A549 (cell line): ENCODE measurements around the gene CDH26.

Experiments used
- BCL3 ChIP-seq: fragments of >200 bp; sonication (Bioruptor Twin); formaldehyde crosslinking; IDR thresholded peaks from 3 replicates; pipeline ENCODE4 v1.6.1; 2016
- BHLHE40 ChIP-seq: IDR thresholded peaks from 2 replicates; pipeline ENCODE4 v1.6.1; 2012; ENCODE audit warnings: low read depth, low read length, inconsistent platforms
- CBX8 ChIP-seq: fragments of 200-600 bp; sonication (generic); IDR thresholded peaks from 2 replicates; pipeline ENCODE4 v1.6.1; 2016
- CEBPB ChIP-seq, 2 experiments: fragments of >200 bp in 1 of 2; sonication (Bioruptor Twin) in 1 of 2; formaldehyde crosslinking in 1 of 2; IDR thresholded peaks; 2 replicates each; pipeline ENCODE4 v1.6.1; 2012 to 2016
- CHD2 ChIP-seq: fragments of 150-350 bp; IDR thresholded peaks from 2 replicates; pipeline ENCODE4 v1.6.1; 2014; ENCODE audit warnings: low read length; ENCODE audit not compliant: partially characterized antibody
- CTCF ChIP-seq: fragments of >200 bp; sonication (Bioruptor Twin); formaldehyde crosslinking; IDR thresholded peaks from 3 replicates; pipeline ENCODE4 v1.5.1; 2016
- POLR2A ChIP-seq: IDR thresholded peaks from 2 replicates; pipeline ENCODE4 v1.6.1; 2012; ENCODE audit warnings: mild to moderate bottlenecking, low read length
- RCOR1 ChIP-seq: fragments of 150-350 bp; IDR thresholded peaks from 2 replicates; pipeline ENCODE4 v1.6.1; 2014; ENCODE audit warnings: antibody characterized with exemption, low read length, low read depth
- REST ChIP-seq: fragments of 200-600 bp; sonication (generic); IDR thresholded peaks from 2 replicates; pipeline ENCODE4 v1.6.1; 2016; ENCODE audit warnings: antibody characterized with exemption, mild to moderate bottlenecking, moderate library complexity
- RNF2 ChIP-seq: fragments of 200-600 bp; sonication (generic); IDR thresholded peaks from 2 replicates; pipeline ENCODE4 v1.6.1; 2016; ENCODE audit warnings: low read depth, mild to moderate bottlenecking, antibody characterized with exemption, moderate library complexity, borderline replicate concordance
- SREBF2 ChIP-seq: fragments of 450-650 bp; IDR thresholded peaks from 2 replicates; pipeline ENCODE4 v1.6.1; 2014; ENCODE audit warnings: mild to moderate bottlenecking, moderate library complexity
- ZNF302 ChIP-seq: fragments of 250-450 bp; sonication (Bioruptor Pico); IDR thresholded peaks from 2 replicates; pipeline ENCODE4 v1.9.0; 2021; ENCODE audit warnings: inconsistent platforms, mild to moderate bottlenecking, moderate library complexity
- TF ChIP-seq, protein P1 (sequence below): fragments of 450-650 bp; IDR thresholded peaks from 2 replicates; pipeline ENCODE4 v1.6.1; 2014; ENCODE audit warnings: antibody characterized with exemption
- TF ChIP-seq, protein P2 (sequence below): fragments of 150-350 bp; IDR thresholded peaks from 2 replicates; pipeline ENCODE4 v1.6.1; 2014; ENCODE audit warnings: low read depth, mild to moderate bottlenecking, low read length

DNA sequence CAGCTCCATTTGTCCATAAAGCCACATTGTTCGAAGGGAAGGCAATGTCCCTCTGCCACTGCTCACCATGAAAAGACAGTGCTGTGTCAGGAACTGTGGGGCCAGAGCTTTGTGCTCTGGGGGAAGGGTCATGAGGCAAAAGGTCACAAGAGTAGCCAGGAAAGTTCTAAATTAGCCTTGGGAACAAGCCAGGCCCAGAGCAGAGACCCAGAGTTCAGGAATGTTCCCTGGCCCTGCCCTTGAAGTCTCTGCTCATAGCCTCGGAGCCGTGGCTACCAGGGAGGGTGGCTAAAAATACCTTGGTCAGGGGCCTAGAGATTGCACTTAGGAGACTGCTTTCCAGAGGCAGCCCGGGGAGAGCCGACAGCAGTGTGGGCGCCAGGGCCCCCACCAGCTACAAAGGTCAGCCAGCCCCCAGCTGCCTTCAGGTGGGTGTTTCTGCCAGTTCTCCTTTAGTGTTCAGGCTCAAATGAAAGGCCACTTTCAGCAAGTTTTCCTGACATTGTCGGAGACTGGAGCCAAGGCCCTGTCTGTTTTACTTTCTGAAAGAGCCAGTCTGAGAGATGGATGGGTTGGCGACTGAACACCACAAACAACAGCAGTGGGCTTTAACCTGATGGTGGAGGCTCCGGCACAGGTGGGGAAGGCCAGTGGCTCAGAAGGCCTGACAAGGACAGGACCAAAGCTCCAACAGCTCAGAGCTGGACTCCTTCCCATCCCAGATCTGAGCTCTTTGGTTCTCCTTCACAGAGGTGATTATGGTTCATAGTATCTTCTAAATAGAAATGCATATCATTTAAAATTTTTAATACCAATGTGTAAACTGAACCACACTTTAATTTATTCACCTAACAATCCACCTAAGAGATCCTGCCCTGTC, 76.2 kb downstream of the CDH26 start:
- TF ChIP-seq BCL3 (no peak), CEBPB (IDR thresholded peaks at IDR 0.05) (no peak), CHD2 (no peak), CBX8 (no peak), POLR2A (no peak), CTCF (no peak), RCOR1 (no peak), REST (no peak), RNF2 (no peak), SREBF2 (no peak), BHLHE40 (no peak), ZNF302 (CRISPR knock-in tag) (no peak)
- TF ChIP-seq, protein P1, sequence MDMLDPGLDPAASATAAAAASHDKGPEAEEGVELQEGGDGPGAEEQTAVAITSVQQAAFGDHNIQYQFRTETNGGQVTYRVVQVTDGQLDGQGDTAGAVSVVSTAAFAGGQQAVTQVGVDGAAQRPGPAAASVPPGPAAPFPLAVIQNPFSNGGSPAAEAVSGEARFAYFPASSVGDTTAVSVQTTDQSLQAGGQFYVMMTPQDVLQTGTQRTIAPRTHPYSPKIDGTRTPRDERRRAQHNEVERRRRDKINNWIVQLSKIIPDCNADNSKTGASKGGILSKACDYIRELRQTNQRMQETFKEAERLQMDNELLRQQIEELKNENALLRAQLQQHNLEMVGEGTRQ = no peak
- TF ChIP-seq, protein P2, sequence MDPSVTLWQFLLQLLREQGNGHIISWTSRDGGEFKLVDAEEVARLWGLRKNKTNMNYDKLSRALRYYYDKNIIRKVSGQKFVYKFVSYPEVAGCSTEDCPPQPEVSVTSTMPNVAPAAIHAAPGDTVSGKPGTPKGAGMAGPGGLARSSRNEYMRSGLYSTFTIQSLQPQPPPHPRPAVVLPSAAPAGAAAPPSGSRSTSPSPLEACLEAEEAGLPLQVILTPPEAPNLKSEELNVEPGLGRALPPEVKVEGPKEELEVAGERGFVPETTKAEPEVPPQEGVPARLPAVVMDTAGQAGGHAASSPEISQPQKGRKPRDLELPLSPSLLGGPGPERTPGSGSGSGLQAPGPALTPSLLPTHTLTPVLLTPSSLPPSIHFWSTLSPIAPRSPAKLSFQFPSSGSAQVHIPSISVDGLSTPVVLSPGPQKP = no peak
